Stimulated activated naive CD8-positive, alpha-beta T cell treated with anti-CD3 and anti-CD28 coated beads, Interleukin-15, Interleukin-2, amounts not matched to agents 100 U/mL and 50 U/mL, for 24 hours (primary cell): ENCODE data around the gene BRINP1.

Experiments used
- ATAC-seq: fragments of 150-1000 bp; cut with Tn5 transposase; one replicate; pipeline ENCODE4 v1.10.0; 2021
- DNase-seq: peaks from one replicate; pipeline ENCODE4 v3.0.0; 2021

BRINP1 gene

DNA sequence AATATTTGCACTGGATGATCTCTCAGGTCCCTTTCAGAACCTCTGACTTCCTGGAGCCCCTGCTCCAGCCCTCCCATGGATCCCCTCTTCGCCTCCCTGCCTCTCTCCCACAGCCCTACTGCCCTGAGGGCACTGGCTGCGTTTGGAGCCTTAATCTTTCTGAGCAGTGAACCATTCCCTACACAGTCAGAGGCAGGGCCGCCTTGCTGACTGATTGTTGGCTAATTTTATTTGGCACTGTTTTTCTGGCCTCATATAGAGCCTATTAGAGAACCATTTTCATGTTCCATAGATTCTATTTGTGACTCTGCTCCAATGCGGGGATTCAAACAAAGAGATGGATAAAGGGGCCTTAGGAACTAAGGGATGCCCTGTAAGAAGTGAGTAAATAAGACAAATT is 91.1 kb downstream of the BRINP1 start:
- DNase-seq (no peak), ATAC-seq (no peak)

DNA sequence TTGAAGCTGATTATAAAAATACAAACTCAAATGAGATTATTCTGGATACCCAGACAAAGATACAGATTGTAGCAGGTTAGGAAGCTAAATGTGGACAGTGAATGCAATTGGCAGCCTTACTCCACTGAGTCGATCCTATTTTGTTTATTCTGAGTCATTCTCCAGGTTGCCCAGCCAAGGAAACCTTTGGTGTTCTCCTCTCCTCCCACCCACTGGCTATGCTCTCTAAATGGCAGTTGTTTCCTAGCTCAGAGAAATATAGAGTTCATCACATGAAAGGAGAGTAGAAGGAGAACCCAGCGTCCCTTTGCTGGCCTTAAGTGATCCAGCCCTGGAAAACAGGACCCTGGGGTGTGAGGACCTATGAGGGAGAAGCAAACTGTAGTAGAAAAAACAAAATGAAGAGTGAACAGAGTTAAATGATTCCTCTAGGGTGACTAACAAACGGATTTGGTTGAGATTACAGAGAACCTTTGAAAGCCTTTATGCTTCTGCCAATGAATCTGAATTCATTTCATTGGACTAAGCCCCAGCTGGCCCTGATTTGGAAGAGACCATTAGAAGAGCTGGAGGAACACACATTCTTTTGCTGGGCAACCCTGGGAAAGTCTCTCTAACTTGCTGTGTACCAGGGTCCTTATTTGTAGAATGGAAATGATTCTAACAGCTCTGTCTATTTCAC is 95.1 kb downstream of the BRINP1 start:
- ATAC-seq (no peak), DNase-seq (no peak)

DNA sequence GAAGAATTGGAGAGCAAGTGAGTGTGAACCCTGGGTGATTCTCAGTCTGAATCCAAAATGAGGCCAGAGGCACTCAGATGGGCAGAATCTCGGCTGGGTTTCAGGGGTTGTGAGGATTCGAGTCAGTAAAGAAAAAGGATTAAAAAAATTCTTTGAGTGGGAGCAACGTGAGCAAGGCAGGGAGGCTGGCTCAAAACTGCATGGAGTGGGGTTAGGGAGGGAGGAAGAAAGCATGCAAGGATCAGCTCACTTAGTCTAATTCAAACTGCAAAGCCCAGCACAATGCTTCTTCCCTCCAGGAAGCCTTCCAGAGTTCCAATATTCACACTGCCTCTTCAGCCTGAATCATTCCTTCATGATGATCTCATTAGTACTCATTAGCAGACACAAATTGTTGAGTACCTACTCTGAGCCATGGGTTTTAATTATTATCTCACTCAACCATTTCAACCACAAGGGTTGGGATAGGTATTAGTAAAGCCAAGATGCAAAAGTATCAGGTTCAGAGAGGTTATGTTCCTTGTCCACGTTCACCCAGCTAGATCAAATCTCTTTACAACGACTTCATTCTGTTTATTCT is 95.8 kb downstream of the BRINP1 start:
- ATAC-seq = no peak
- no peak for DNase-seq

DNA sequence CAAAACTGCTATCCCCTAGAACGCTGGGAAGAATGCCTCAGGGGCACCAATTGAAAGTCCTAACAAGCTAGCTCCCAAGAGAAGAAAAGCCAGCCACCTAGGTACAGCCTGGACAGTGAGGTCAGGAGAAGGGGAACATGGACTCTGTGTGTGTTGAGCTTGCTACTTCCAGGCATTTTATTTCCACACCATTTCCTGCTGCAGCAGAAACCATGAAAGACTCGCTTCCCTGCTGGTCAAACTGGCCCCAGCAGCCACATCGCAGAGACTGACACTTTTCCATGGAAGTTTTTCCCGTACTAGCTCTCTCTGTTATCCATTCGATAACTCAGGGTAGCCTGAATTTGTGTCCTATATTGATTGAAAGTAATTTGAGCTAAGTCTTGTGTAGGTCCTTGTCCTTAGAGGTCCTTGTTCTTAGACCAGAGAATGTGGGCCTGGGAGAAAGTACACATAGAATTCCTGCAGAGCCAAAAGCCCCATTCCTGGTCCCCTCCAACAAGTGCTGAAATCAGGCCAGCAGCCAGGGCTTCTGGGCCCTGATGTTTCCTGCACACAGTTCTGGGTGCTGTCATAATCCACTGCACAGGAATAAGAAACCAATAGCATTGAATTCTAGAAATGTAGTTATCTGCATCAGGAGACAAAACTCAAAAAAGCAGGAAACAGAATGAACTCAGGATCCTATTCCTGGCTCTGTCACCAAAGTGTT is 96.6 kb downstream of the BRINP1 start:
- ATAC-seq (no peak), DNase-seq (no peak)

DNA sequence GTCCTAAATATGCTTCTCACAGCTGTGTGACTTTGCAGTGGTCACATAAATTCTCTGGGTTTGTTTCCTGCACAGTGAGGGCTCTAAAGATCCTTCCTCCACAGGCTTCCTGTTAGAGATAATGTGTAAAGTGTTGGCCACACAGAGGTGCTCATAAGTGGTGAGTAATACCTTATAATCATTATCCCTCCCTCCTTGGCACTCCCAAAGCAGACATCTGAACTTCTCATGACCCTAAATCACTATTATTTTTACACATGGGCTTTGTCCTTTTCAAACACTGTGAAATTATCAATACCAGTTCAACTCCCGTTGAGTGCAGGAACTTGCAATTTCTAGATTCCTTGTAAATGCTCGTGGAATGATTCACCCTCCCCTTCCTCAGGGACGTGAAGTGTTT is 100.2 kb downstream of the BRINP1 start:
- DNase-seq = no peak

DNA sequence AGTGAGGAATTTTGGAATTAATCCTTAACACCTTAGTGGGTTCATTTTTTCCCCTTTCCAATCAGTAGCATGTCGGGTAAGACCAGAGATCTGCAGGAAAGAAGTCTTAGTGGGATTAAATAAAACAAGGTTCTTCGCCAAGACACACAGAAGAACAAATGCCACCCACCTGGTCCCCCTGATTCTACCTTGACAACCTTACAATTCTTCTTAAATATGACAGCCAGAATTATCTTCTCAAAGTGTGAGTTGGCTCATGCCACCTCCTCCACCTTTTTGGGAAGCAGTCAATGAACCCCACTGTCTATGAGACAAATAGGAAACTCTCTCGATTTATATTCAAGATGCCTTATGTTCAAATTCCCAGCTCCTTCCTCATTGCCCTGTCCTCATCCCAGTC is 105.1 kb downstream of the BRINP1 start:
- DNase-seq (no peak), ATAC-seq (no peak)

More for the DNA sequence above, 100.2 kb downstream of the BRINP1 start:
- ATAC-seq = no peak

DNA sequence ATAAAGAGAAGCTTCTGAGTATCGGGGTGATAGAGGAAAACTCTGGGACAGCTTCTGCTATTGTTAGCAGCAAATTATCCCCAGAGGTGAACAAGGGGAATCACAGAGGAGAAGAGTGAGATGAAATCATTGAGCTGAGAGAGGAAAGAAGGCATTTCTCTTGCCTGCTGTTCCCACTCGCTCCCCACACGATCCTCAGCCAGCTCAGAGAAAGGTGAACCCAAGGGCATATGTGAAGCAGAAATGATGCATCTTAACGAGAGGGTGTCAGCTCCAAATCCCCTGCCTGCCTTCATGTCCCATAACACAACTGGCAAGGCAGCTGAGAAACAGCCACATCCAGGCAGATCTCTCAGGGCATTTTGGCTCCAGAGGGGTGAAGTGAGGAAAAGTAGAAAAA is 111.6 kb downstream of the BRINP1 start:
- ATAC-seq (no peak), DNase-seq (no peak)

DNA sequence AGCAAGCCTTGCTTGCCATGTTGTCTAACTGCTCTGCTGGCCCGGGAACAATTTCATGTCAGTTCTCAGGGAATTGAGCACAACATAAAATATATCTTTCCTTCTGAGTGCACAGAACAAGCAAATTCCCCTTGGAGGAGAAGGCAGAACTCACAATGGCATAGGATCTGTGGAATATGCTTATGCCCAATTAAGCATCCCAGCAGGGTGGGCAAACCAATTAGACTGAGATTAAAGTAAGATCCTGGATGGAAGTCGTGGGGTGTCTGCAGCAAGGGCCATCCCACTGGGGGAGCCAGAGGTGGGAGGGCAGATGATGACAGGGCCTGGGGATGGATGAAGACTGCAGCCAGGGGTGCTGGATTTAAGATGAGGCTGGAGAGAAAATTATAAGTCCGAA is 114.1 kb downstream of the BRINP1 start:
- ATAC-seq (no peak), DNase-seq (no peak)

DNA sequence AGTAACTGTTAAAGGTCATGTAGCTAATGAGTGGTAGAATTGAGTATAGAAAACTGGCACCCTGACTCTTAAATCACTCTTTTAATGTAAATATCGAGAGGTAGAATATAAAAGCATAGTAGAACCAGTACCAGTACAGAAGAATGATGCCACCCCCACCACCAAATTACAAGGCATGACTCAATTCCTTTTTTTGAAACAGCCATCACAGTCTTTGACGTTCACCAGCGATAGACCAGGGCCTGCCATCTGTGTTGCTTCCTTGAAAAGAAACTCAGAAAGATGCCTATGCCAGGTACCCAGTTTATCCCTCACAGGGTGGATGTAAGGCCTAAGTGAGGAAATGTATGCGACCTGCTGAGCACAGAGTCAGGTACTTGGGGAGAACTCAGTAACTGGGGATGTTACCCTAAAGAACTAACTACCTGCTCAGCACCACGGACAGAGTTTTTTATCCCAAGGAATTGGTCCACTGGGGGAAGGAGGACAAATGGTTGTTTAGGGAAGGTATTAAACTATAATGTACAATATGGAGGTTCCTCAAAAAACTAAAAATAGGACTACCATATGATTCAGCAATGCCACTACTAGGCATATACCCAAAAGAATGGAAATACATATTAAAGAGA is 116.5 kb downstream of the BRINP1 start:
- ATAC-seq (no peak), DNase-seq (no peak)

DNA sequence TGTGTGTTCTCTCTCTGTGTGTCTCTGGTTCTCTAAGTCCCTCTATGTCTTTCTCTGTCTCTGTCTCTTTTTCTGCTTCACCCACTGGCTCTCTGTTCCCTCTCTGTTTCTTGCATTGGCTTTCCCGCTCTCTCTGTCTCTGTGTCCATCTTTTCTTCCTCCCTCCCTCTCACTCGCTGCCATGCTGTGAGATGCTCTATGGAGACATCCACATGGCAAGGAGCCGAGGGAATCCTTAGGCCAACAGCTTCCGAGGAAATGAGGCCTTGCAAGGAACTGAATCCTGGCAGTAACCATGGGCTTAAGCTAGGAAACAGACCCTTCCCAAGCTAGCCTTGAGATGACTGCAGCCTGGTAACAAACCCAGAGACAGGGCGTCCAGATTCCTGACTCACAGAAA is 117.3 kb downstream of the BRINP1 start:
- no peak for ATAC-seq
- DNase-seq = no peak

DNA sequence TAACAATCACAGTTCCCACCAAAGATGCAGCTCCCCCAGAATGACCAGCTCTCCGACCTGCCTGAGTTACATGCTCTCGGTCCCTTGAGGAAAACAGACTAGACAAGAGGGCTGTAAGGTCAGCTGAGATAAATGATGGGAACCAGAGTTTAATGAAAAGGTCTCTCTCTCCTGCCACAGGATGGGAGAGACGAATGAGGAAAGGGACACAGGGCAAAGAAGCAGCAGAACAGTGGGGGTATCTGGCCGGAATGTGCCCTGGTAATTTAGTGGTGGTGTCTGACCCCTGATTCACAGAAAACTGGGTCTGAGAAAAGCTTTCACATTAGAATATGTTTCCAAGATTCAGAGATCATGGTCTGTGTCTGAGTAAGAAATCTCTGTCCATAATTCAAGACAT is 118.5 kb downstream of the BRINP1 start:
- ATAC-seq (no peak), DNase-seq (no peak)

DNA sequence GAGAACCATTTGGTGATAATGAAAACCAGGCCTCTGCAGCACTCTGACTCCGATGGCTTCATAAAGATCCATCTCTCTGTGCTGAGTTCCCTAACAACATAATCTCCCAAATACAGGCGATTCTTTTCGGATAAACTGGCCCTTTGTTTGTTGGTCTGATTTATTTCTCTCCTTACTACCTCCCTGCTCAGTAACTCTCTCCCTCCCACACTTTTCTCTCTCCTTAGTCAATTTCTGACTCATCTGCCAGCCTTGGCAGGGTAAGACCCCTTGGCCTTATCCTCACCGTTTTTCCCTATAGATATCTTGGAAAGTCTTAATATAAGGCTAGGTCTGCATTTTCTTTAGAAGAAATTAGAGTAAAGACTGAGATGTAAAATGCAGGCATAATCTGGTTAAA is 128.7 kb downstream of the BRINP1 start:
- no peak for DNase-seq
- ATAC-seq = no peak

DNA sequence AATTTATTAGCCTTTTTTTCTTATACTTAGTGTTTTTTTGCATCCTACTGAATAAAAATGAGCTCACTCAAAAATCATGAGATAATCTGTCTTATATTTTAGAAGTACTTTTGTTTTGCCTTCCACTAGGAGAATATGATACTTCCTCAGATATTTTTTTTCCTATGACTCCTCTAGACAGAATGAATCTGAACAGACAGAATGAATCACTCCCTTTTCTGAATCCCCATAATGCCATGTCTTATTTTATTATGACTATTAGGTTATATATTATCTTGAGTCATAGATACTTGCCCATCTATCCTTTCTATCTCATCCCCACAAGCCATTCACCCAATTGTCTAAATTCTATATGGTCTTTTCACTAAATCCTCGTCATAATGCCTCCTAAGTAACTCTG is 134.6 kb downstream of the BRINP1 start:
- DNase-seq (no peak), ATAC-seq (no peak)

DNA sequence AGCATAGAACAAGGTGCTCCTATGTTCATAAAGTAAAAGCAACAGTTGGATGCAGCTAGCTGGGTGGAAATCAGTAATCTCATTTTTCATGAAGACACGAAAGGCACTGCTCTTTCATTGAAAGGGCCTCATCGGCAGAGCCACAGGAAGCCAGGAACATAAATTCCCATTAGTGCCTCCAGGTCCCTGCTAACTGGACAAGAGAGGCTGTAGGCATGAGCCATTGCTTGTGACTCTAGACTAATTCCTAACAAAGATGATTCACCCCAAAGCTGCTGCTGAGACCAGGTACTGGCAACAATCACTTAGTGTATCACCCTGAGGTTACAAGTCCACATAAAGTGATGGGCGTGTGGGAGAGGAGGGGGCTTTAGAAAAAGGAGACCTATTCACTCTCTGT is 141.8 kb downstream of the BRINP1 start:
- DNase-seq (no peak), ATAC-seq (no peak)

DNA sequence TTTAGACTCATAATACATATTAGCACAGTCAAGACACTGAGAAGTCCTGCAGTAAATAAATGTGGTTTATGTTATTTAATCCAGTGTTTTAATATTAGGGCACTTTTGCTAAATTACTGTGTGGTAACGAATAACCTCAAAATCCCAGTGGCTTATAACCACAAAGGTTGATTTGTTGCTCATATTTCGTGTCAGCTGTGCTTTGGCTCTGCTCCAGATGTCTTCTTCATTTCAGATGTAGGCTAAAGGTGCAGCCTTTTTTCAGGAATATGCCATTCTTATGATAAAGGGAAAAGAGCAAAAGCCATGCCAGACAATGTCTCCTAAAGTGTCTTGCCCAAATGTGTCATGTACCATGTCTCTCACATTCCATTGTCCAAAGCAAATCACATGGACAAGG is 144.8 kb downstream of the BRINP1 start:
- DNase-seq = no peak
- no peak for ATAC-seq

DNA sequence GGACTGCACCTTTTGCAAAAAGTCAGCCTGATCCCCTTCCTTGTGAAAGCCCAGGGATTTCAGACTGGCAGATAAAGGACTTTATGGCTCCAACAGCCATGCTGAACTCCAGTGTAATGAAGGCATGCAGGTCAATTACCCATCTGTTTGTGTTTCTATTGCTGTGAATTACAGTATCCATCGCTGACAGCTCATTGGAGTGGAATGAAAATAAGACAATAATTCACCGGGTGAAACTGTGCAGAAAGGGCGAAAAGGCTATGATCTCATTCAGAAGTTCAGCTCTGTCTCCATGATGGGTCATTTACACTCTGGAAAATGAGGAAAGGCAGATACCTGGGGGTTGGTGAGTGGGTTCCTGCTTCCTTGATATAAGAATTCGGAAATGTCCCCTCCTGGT is 148.0 kb downstream of the BRINP1 start:
- no peak for ATAC-seq
- DNase-seq = no peak

DNA sequence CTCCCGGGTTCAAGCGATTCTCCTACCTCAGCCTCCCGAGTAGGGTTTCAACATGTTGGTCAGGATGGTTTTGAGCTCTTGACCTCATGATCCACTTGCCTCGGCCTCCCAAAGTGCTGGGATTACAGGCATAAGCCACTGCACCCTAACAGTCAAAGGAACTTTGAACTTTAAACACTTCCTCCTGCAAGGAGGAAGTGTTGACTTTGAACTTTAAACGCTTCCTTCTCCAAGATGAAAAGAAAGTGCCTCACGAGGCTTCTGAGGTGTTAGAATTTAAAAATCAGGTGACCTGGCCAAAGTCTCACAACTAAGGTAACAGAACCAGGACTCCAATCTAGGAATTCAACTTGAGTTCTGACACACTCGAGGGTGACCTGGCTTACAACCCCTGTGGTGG is 150.9 kb downstream of the BRINP1 start:
- ATAC-seq = no peak

DNA sequence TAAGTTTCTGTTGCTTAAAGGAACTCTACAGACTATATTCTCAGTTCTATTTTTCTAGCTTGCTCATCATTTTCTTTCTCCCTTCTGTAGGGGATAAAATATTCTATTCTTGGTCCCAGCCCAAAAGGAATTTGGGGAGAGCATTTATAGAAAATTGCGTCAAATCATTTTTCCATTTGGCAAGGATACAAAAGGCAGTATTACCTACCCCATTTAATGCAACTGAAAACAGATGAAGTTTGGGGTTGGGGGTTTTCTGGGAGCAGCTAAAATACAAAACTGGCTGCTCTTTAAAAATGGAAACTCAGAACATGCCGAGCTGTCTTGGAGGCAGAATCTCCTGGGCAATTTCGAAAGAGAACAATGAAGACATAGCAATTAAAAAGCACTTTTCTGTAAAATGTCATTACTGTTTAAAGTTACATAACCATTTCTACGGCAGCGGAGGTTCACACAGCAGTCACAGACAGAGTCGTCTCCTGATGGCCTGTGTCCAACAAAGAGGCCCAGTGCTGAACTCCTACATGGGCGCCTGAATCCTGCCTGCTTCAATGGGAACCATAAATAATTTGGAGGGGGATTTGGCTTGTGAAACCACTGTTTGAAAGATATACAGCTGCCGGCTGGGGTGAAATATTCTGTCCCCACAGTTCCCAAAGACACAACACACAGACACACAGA is 152.4 kb downstream of the BRINP1 start:
- no peak for ATAC-seq
- DNase-seq = no peak

More for the DNA sequence above, 150.9 kb downstream of the BRINP1 start:
- DNase-seq = no peak

DNA sequence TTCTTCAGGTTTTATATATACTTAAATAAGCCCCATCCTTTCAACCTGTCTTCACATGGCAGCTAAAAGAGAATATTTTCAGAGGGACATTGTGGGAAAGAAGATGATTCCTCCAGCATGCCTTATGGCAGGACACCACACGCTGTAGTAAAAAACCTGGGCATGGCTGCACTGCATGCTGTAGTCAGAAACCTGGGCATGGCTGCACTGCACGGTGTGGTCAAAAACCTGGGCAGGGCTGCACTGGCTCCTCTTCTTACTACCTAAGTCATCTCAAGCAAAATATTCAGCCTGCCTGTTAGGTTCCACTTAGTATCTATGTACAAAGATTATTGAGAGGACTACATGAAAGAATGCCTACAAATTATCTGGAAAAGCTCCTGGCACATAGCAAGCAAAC is 153.6 kb downstream of the BRINP1 start:
- ATAC-seq (no peak), DNase-seq (no peak)

DNA sequence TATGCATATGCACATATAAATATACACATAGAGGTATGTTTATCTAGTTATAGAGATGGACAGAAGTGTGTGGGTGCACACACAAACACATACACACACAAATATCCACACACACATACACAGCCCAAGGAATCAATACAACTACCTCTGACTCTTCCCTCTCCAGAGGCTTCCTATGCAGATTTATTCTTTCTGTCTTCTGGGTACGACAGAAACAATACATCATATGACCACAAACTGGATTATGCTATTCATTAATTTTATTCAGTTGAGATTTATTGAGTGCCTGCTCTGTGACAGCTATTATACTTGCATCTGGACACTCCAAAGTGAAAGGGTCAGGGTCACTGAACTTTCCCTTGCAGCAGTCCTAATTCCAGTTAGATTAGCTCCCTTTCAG is 155.8 kb downstream of the BRINP1 start:
- no peak for ATAC-seq
- DNase-seq = no peak

DNA sequence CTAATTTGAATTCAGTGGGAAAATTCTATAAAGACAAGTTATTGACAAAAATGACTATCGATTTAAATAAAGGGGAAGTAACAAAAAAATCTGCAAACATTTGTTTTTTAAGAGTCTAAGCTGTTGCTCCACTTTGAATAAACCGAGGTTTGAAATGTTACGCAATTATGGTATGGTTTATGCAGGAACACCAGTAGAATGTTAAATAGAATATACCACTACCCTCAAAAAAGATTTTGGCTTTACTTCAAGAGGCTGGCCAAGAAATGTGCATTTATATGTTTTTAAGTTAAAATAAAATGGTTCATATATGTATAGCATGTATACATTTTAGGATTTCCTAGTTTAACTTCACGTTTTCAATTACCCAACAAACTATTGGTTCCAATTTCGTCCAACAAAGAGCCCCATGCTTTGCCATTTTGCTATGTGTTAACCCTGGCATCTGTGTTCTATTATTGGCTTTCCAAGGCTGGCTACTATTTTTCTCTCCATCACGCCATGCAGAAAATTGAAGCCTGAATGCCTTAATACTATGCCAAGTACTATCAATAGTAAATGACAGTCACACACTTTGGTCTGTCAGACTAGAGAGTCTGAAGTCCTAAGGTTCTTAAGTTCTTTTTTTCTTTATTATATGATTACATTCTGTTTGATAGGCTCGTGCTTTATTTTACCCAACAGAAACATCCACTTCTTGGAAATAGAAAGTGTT is 171.2 kb downstream of the BRINP1 start:
- no peak for ATAC-seq
- DNase-seq = no peak

DNA sequence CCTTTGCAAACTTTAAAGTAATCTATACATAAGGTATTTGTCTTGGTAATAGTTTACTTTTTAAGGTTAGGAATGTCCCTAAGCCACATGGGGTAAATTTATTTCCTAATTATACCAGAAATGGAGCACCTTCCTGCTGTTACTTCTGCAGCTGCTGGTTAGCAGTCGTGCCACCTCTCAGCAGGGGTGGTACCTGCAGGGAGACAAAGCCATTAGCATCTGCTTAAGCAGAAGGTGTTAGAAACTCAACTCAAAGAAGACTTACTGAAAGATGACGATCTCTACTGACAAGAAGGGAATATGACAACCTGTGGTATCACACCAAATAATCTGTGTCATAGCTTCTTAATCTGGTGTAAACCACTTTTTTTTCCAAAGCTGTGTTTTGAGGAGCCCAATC is 173.7 kb downstream of the BRINP1 start:
- ATAC-seq = no peak
- no peak for DNase-seq
